GM19035 (cell line): ENCODE data around the gene SLC6A3.
"Not testable (repeated sequence)": the region's sequence is repeated elsewhere in the genome, so short reads cannot be mapped to it uniquely, and the experiment has no call there.

Experiments
- ATAC-seq: cut with Tn5 transposase; IDR thresholded peaks from one replicate; pipeline ENCODE4 v1.9.1; 2021; ENCODE audit not compliant: unreplicated experiment

Gene SLC6A3

DNA sequence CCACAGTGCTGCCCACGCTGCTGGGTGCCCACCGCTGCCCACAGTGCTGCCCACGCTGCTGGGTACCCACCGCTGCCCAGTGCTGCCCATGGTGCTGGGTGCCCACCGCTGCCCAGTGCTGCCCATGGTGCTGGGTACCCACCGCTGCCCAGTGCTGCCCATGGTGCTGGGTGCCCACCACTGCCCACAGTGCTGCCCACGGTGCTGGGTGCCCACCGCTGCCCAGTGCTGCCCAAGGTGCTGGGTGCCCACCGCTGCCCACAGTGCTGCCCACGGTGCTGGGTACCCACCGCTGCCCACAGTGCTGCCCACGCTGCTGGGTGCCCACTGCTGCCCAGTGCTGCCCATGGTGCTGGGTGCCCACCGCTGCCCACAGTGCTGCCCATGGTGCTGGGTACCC lies 22.7 kb downstream of the SLC6A3 start:
- ATAC-seq = not testable (repeated sequence)

GRCh38 chr5:1421521-1422341 lies 23.5 kb downstream of the SLC6A3 start:
- no peak for ATAC-seq

- no peak for ATAC-seq
Observed at GRCh38 chr5:1420211-1421195, 24.7 kb downstream of the SLC6A3 start.

GRCh38 chr5:1419476-1420210 lies 25.6 kb downstream of the SLC6A3 start:
- no peak for ATAC-seq

DNA sequence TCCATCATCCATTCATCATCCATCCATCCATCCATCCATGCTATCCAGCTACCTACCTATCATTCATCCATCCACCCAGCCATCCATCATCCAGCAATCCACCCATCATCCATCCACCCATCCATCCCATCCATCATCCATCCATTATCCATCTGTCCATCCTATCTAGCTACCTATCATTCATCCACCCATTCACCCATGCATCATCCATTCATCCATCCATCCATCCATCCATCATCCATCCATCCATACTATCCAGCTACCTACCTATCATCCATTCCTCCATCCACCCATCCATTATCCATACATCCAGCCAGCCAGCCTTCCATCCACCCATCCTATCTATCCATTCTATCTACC lies 26.3 kb downstream of the SLC6A3 start:
- no peak for ATAC-seq

- no peak for ATAC-seq
Observed at GRCh38 chr5:1418238-1418920, 26.9 kb downstream of the SLC6A3 start.

DNA sequence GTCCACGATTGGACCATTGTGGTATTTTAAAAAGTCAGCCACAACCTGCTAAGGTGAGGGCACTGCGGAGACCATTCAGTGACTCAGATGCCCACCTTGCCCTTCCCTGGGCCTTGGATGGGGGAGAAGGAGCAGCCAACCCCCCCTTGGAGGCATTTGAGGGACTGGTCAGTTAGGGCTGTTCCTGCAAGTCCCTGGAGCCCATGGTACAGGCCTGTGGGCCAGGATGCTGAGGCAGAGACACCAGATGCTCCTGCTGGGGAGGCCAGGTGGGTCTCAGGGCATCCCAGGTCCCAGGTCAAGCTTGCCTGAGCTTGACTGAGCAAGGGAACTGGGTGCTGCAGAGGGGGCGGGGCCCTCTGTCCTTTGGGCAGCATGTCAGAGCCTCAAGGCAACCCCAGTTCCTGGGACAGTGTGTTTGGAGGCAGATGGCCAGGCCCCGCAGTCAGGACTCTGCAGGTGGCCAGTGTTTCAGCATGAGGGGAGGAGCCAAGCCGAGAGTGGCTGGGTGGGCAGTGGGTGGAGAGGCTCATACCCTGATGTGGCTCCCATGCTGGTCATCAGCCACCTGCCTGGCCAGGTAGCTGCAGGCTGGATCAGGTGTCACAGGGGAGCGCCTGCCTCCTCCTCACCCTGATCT lies 27.5 kb downstream of the SLC6A3 start:
- no peak for ATAC-seq

GRCh38 chr5:1416856-1417469 lies 28.3 kb downstream of the SLC6A3 start:
- ATAC-seq = no peak

DNA sequence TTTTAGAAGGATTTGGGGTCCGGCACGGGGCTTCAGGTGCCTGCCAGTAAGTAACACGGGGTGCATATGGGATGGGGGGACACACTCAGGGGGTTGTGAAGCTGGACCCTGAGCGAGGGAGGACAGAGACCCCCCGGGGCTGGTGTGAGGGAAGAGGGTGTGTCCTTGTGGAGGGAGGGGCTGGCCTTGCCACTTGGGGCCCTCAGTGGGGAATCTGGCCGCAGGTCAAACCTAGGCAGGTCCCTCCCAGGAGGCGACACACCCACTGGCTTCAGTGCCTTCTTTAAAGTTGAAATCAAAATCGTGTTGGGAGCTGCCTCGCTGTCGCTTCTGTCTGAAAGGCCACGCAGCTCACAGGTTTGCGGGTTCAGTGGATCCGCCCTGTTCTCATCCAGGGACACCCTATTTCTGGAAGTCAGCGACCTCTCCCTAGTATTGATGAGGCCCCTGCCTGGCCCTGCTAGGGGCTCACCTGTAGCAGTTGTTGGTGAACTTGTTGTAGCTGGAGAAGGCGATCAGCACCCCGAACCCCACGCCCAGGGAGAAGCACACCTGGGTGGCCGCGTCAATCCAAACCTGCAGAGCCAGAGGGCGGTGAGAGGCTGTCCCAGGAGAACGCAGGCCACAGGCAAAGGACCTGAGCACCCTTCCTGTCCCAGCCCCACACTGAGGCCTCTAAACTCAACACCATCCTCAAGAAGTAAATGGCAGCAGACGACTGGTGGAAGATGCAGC lies 29.4 kb downstream of the SLC6A3 start:
- ATAC-seq = no peak

DNA sequence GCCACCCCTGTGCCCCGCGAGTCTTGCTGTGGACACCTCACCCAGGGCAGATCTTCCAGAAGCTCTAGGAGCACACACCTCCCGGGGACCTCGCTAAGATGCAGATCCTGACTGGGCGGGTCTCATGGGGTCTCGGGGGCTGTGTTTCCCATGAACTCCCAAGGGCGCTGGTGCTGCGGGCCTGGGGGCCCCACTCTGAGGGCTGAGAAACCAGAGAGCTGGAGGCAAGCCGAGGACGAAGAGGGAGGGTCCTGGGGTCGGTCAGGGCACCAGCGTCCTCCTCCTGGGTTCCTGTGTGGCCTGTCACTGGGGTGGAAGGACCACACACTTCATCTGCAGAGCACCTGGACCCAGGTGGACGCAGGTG lies 30.2 kb downstream of the SLC6A3 start:
- ATAC-seq = no peak

- no peak for ATAC-seq
Observed at GRCh38 chr5:1414311-1415058, 30.8 kb downstream of the SLC6A3 start.

GRCh38 chr5:1413611-1414241 lies 31.5 kb downstream of the SLC6A3 start:
- ATAC-seq = no peak

- ATAC-seq = no peak
Observed at GRCh38 chr5:1413211-1413610, 32.0 kb downstream of the SLC6A3 start.

GRCh38 chr5:1412621-1413020 lies 32.6 kb downstream of the SLC6A3 start:
- ATAC-seq = no peak

- no peak for ATAC-seq
Observed at GRCh38 chr5:1412163-1412562, 33.1 kb downstream of the SLC6A3 start.

- ATAC-seq = no peak
Observed at GRCh38 chr5:1411099-1411498, 34.1 kb downstream of the SLC6A3 start.

DNA sequence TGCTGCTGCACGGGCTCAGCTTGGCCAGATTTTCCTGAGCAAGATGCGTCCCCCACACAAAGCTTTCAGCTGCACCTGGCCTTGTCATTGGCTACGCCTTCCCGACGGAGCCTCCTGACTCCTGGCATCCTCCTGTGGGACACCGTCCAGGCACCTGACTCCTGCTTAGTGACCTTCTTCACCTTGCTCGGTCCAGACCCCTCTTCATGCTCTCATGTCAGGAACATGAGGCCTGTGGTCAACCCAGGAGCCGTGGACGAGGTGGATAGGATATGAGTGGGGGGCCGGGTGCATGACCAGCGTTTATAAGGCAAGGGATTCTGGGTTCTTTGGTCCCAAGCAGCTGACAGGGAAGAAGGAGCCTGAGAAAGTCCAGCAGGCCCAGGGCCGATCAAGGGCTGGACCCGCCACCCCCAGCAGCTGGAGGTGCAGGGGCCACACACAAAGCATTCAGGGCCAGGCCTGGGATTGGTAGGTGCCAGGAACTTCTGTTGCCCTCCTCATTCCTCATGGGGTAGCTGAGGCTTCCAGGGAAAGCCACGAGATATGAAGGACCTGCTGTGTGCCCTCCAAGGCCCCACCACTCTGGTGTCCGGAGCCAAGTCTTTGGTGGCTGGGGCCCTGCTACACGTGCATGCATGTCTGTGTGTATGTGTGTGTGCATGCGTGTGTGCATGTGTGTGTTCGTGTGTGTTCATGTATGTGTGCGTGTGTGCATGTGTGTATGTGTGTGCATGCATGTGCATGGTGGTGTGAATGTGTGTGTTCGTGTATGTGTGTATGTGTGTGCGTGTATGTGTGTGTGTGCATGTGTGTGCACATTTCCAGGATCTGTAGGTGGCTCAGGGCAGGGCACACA lies 34.9 kb downstream of the SLC6A3 start:
- ATAC-seq = no peak
